Measurements from ENCODE around the gene VPS41. TPM values are rescaled to one million over a fixed set of nuclear protein-coding genes. Genes with fewer than 3 reads are reported as not detected.

The VPS41 gene
- total RNA-seq, 1 experiment from 2014 or later, result 31.4 TPM

- BruUV-seq (replicated peaks), result no TSS peak
- intact Hi-C loops (cut with micrococcal nuclease), result no loop called here
- peak overlapping the region; percentile 44 for H3K27ac Mint-ChIP-seq (ENCODE audit: low read depth, unreplicated experiment)
- ChIA-PET CTCF (no interaction called here), POLR2A (interaction anchor here (0.7 to 1.5 kb wide), 3 partner anchors 12 to 1949 kb away, joined by 3 to 5 read pairs (median 3); partner anchors contain the start of gene VPS41)
- no peak for TF ChIP-seq CTCF (IDR thresholded peaks at IDR 0.05; ENCODE audit: unreplicated experiment)
- no peak overlapping the region for H3K4me3 Mint-ChIP-seq (ENCODE audit: unreplicated experiment)
- H3K36me3 Mint-ChIP-seq (ENCODE audit: insufficient read depth, unreplicated experiment), result peaks cover 6% of the 10 kb centered on the region
- peak; percentile 57 for DNase-seq (ENCODE audit: unreplicated experiment)
- no peaks in the 10 kb centered on the region for H3K27me3 Mint-ChIP-seq (ENCODE audit: insufficient read depth, unreplicated experiment)
- H3K9me3 Mint-ChIP-seq (ENCODE audit: unreplicated experiment), result no peaks in the 10 kb centered on the region
- H3K4me1 Mint-ChIP-seq (ENCODE audit: insufficient read depth, unreplicated experiment), result peaks cover 5% of the 10 kb centered on the region
These were observed 45.2 kb downstream of the VPS41 start for GRCh38 chr7:38863601-38864291.

GRCh38 chr7:38862666-38863065, 46.3 kb downstream of the VPS41 start:
- CTCF ChIA-PET, result interaction anchor here (0.9 kb wide), 1 partner anchor 19 kb away, joined by 3 read pairs; no protein-coding TSS in a partner anchor
- peaks cover 6% of the 10 kb centered on the region for H3K36me3 Mint-ChIP-seq (ENCODE audit: insufficient read depth, unreplicated experiment)
- BruUV-seq (replicated peaks), result no TSS peak

GRCh38 chr7:38858259-38858884, 50.6 kb downstream of the VPS41 start:
- TF ChIP-seq CTCF (IDR thresholded peaks at IDR 0.05; ENCODE audit: unreplicated experiment), result no peak
- H3K4me1 Mint-ChIP-seq (ENCODE audit: insufficient read depth, unreplicated experiment), result peaks cover 1% of the 10 kb centered on the region
- no peaks in the 10 kb centered on the region for H3K9me3 Mint-ChIP-seq (ENCODE audit: unreplicated experiment)
- BruUV-seq (replicated peaks), result no TSS peak
- DNase-seq (ENCODE audit: unreplicated experiment), result peak; percentile 42
- ChIA-PET POLR2A (interaction anchor here (0.6 to 0.9 kb wide), 3 partner anchors 11 to 1079 kb away, joined by 4 to 5 read pairs (median 4); partner anchors contain the start of gene VPS41), CTCF (interaction anchor here (0.9 to 1.4 kb wide), 3 partner anchors 10 to 51 kb away, joined by 3 to 5 read pairs (median 4); partner anchors contain the start of gene VPS41)
- intact Hi-C loops (cut with micrococcal nuclease), result no loop called here
- no peak overlapping the region for H3K4me3 Mint-ChIP-seq (ENCODE audit: unreplicated experiment)
- H3K27me3 Mint-ChIP-seq (ENCODE audit: insufficient read depth, unreplicated experiment), result no peaks in the 10 kb centered on the region
- H3K36me3 Mint-ChIP-seq (ENCODE audit: insufficient read depth, unreplicated experiment), result peaks cover 6% of the 10 kb centered on the region
- H3K27ac Mint-ChIP-seq (ENCODE audit: low read depth, unreplicated experiment), result peak overlapping the region; percentile 52

More at GRCh38 chr7:38862666-38863065, 46.3 kb downstream of the VPS41 start:
- no peak for TF ChIP-seq CTCF (IDR thresholded peaks at IDR 0.05; ENCODE audit: unreplicated experiment)
- DNase-seq (ENCODE audit: unreplicated experiment), result no peak
- no peaks in the 10 kb centered on the region for H3K9me3 Mint-ChIP-seq (ENCODE audit: unreplicated experiment)
- no peaks in the 10 kb centered on the region for H3K27me3 Mint-ChIP-seq (ENCODE audit: insufficient read depth, unreplicated experiment)
- H3K4me3 Mint-ChIP-seq (ENCODE audit: unreplicated experiment), result no peak overlapping the region
- POLR2A ChIA-PET, result interaction anchor here (1.5 to 1.7 kb wide), 2 partner anchors 13 to 46 kb away, joined by 3 to 4 read pairs; partner anchors contain the start of gene VPS41
- peaks cover 5% of the 10 kb centered on the region for H3K4me1 Mint-ChIP-seq (ENCODE audit: insufficient read depth, unreplicated experiment)
- H3K27ac Mint-ChIP-seq (ENCODE audit: low read depth, unreplicated experiment), result no peak overlapping the region
- intact Hi-C loops (cut with micrococcal nuclease), result no loop called here

- intact Hi-C loops (cut with micrococcal nuclease), result no loop called here
- Mint-ChIP-seq H3K4me1 (ENCODE audit: insufficient read depth, unreplicated experiment) (no peaks in the 10 kb centered on the region), H3K36me3 (ENCODE audit: insufficient read depth, unreplicated experiment) (no peaks in the 10 kb centered on the region), H3K9me3 (ENCODE audit: unreplicated experiment) (no peaks in the 10 kb centered on the region), H3K27me3 (ENCODE audit: insufficient read depth, unreplicated experiment) (no peaks in the 10 kb centered on the region), H3K4me3 (ENCODE audit: unreplicated experiment) (no peak overlapping the region), H3K27ac (ENCODE audit: low read depth, unreplicated experiment) (no peak overlapping the region)
- DNase-seq (ENCODE audit: unreplicated experiment), result peak; percentile 5
- no TSS peak for BruUV-seq (replicated peaks)
- CTCF ChIA-PET, result no interaction called here
- no peak for TF ChIP-seq CTCF (IDR thresholded peaks at IDR 0.05; ENCODE audit: unreplicated experiment)
- POLR2A ChIA-PET, result no interaction called here
These were observed 53.1 kb downstream of the VPS41 start for GRCh38 chr7:38855867-38856266.
